Fibroblast of lung (primary cell): ENCODE data around the gene DYRK2. TPM values are rescaled to one million over a fixed set of nuclear protein-coding genes. Genes with fewer than 3 reads are reported as not detected.
A peak's percentile ranks its signal among the peaks of the same experiment; 100 is the strongest.

ENCODE experiments used
- DNase-seq, 2 donors: peaks; one replicate each; pipeline versions ENCODE4 v3.0.0 to v3.0.0-alpha.2; 2010; ENCODE audit warnings: low read depth in 2 of 2
- H2AFZ ChIP-seq: 2 replicates; pipeline ENCODE4 v1.5.1; 2012; ENCODE audit warnings: low read length, control low read depth, inconsistent platforms
- H3K27ac ChIP-seq: 2 replicates; pipeline ENCODE4 v1.5.1; 2011; ENCODE audit warnings: low read length, control low read depth; ENCODE audit not compliant: insufficient read depth
- H3K27me3 ChIP-seq: 2 replicates; pipeline ENCODE4 v1.5.1; 2011; ENCODE audit warnings: mild to moderate bottlenecking, low read length; ENCODE audit not compliant: control insufficient read depth, insufficient read depth
- H3K36me3 ChIP-seq: 2 replicates; pipeline ENCODE4 v1.5.1; 2011; ENCODE audit warnings: low read length; ENCODE audit not compliant: control insufficient read depth, insufficient read depth
- H3K4me1 ChIP-seq: 2 replicates; pipeline ENCODE4 v1.5.1; 2011; ENCODE audit warnings: low read length; ENCODE audit not compliant: control insufficient read depth, insufficient read depth; ENCODE audit errors: extremely low read depth
- H3K4me2 ChIP-seq: 2 replicates; pipeline ENCODE4 v1.5.1; 2011; ENCODE audit warnings: low read length, control low read depth; ENCODE audit not compliant: insufficient read depth; ENCODE audit errors: extremely low read depth
- H3K4me3 ChIP-seq, 4 experiments: fragments of 200-600 bp in 1 of 4; sonication (generic) in 1 of 4; replicated peaks in 1 of 4; 2 replicates each; pipeline ENCODE4 v1.5.1; 2011 to 2016; ENCODE audit warnings: low read length in 4 of 4, low read depth in 3 of 4, mild to moderate bottlenecking in 3 of 4, control low read depth in 2 of 4, inconsistent platforms in 1 of 4, mixed read lengths in 1 of 4; ENCODE audit not compliant: insufficient read depth in 1 of 4; ENCODE audit errors: control extremely low read depth in 1 of 4
- H3K79me2 ChIP-seq: 2 replicates; pipeline ENCODE4 v1.5.1; 2012; ENCODE audit warnings: mild to moderate bottlenecking, low read length, inconsistent platforms; ENCODE audit not compliant: control insufficient read depth, insufficient read depth
- H3K9ac ChIP-seq: 2 replicates; pipeline ENCODE4 v1.5.1; 2011; ENCODE audit warnings: mild to moderate bottlenecking, low read length, control low read depth; ENCODE audit not compliant: insufficient read depth
- H3K9me3 ChIP-seq: 2 replicates; pipeline ENCODE4 v1.5.1; 2012; ENCODE audit warnings: low read depth, low read length; ENCODE audit not compliant: control insufficient read depth, insufficient read depth
- H4K20me1 ChIP-seq: 2 replicates; pipeline ENCODE4 v1.5.1; 2011; ENCODE audit warnings: low read length; ENCODE audit not compliant: control insufficient read depth, insufficient read depth; ENCODE audit errors: extremely low read depth
- EZH2 ChIP-seq: IDR thresholded peaks from 2 replicates; pipeline ENCODE4 v1.5.1; 2012; ENCODE audit warnings: low read length, control low read depth, mild to moderate bottlenecking; ENCODE audit errors: missing control alignments
- polyA plus RNA-seq, 2 donors: library from polyadenylated mRNA; depleted of rRNA in 1 of 2; stranded (reverse) in 1 of 2; unstranded in 1 of 2; fragments of >200 nt; gene quantifications; 2 replicates each; pipeline ENCODE4 v1.2.1, GENCODE V29; 2011 to 2012; ENCODE audit warnings: missing spikeins in 1 of 2
- total RNA-seq: library from RNA; depleted of rRNA; stranded (reverse); fragments of >200 nt; gene quantifications from 2 replicates; pipeline ENCODE4 v1.2.1, GENCODE V29; 2014
- TF ChIP-seq, protein P1 (sequence below), 2 donors: IDR thresholded peaks in 1 of 2; conservative IDR thresholded peaks in 1 of 2; 1 replicate in 1 of 2; 2 replicates in 1 of 2; pipeline ENCODE4 v1.5.1; 2011 to 2012; ENCODE audit warnings: low read length in 2 of 2, control low read depth in 1 of 2, inconsistent platforms in 1 of 2, low read depth in 1 of 2, mild to moderate bottlenecking in 1 of 2

The DYRK2 gene
- total and polyA plus RNA-seq, 2 donors (not counting 1 experiment from before 2014, with no cell fraction given) = 18.7 to 22.5 TPM

DNA sequence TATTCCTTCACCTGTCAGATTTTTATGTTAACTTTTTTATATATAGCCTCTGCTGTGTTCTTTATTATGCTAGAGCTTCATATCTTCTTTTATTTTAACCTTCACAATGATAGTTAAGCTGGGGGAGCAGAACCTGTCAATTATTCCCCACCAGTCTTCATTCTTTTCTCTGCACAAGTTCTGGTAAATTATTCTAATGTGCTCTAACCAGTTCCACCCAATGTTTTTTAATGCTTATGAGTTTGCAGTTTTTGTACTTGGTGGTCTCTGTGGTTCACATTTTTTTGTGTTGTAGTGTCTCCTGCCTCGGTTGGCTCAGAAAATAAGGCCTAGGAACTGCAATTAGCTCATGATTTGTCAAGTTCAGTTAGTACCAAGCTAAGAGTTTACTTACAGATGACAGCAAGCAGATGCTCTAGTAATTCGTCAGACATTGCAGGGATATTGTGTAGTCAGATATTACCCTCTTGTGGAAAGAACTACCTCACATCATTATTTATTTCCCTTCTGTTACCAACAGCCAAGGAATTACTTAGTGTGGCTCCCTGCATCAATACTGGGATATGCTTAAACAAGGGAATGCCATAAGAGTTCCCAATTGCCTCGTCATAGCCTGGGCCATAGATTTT lies 14.5 kb downstream of the DYRK2 start:
- H3K9ac ChIP-seq = no peak overlapping the region
- H3K4me3 ChIP-seq = no peak overlapping the region
- peaks cover 28% of the 10 kb centered on the region for H3K79me2 ChIP-seq
- no peak overlapping the region for H2AFZ ChIP-seq
- peak overlapping the region; percentile 29 for H3K4me2 ChIP-seq
- no peaks in the 10 kb centered on the region for H3K9me3 ChIP-seq
- peak; percentile 88 to 98 for DNase-seq
- no peaks in the 10 kb centered on the region for H4K20me1 ChIP-seq
- no peaks in the 10 kb centered on the region for H3K36me3 ChIP-seq
- TF ChIP-seq EZH2 = no peak
- TF ChIP-seq, protein P1, sequence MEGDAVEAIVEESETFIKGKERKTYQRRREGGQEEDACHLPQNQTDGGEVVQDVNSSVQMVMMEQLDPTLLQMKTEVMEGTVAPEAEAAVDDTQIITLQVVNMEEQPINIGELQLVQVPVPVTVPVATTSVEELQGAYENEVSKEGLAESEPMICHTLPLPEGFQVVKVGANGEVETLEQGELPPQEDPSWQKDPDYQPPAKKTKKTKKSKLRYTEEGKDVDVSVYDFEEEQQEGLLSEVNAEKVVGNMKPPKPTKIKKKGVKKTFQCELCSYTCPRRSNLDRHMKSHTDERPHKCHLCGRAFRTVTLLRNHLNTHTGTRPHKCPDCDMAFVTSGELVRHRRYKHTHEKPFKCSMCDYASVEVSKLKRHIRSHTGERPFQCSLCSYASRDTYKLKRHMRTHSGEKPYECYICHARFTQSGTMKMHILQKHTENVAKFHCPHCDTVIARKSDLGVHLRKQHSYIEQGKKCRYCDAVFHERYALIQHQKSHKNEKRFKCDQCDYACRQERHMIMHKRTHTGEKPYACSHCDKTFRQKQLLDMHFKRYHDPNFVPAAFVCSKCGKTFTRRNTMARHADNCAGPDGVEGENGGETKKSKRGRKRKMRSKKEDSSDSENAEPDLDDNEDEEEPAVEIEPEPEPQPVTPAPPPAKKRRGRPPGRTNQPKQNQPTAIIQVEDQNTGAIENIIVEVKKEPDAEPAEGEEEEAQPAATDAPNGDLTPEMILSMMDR (conservative IDR thresholded peaks at IDR 0.05 in 1 of 2, IDR thresholded peaks at IDR 0.05 in 1 of 2; ENCODE audit: low read depth in 1 of 2, low read length in 2 of 2) = no peak
- H3K4me1 ChIP-seq = peaks cover 20% of the 10 kb centered on the region
- H3K27me3 ChIP-seq = no peaks in the 10 kb centered on the region
- H3K27ac ChIP-seq = no peak overlapping the region

DNA sequence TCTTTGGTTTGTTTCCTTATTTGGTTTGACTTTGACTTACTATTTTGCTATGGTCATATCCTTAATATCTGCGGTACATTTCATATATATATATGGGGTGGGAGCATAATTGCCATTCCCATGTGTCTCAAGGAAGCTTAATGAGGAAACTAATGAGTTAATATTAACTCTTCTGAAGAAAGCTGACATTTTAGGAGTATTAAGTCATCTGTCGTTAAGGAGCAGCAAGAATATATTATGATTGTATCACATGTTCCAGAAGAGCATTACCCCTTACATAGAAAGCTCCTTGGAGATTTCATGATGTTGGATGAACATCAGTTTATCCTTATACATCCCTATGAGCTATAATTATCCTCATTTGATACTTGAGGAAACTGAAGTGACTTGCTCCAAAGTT lies 15.6 kb downstream of the DYRK2 start:
- no peaks in the 10 kb centered on the region for H4K20me1 ChIP-seq
- no peak for DNase-seq
- no peaks in the 10 kb centered on the region for H3K27me3 ChIP-seq
- no peak overlapping the region for H3K27ac ChIP-seq
- H3K4me3 ChIP-seq = no peak overlapping the region
- H3K9me3 ChIP-seq = no peaks in the 10 kb centered on the region
- no peaks in the 10 kb centered on the region for H3K36me3 ChIP-seq
- H2AFZ ChIP-seq = no peak overlapping the region
- no peak overlapping the region for H3K4me2 ChIP-seq
- TF ChIP-seq, protein P1 (conservative IDR thresholded peaks at IDR 0.05 in 1 of 2, IDR thresholded peaks at IDR 0.05 in 1 of 2; ENCODE audit: low read depth in 1 of 2, low read length in 2 of 2) = no peak
- TF ChIP-seq EZH2 = no peak
- peaks cover 17% of the 10 kb centered on the region for H3K79me2 ChIP-seq
- H3K4me1 ChIP-seq = peaks cover 17% of the 10 kb centered on the region
- H3K9ac ChIP-seq = no peak overlapping the region

DNA sequence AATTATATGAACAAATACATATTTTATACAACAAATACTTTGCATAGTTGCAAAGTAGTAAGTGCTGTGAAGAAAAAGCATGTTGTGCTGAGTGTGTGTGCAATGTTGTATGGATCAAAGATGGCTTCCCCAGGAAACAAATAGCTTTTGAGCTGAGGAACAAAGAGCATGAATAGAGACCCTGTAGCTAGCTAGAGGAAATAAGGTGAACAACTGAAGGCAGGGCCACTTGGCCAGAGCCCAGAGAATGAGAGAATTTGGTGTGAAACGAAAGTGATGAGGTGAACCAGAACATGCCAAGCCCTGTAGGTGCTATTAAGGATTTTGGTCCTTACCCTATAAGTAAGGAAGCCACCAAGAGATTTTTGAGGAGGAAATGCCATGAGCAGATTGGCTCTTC lies 17.1 kb downstream of the DYRK2 start:
- Histone ChIP-seq H3K27me3 (no peaks in the 10 kb centered on the region), H3K36me3 (no peaks in the 10 kb centered on the region), H3K79me2 (peaks cover 11% of the 10 kb centered on the region), H3K4me1 (peaks cover 14% of the 10 kb centered on the region), H4K20me1 (no peaks in the 10 kb centered on the region), H2AFZ (no peak overlapping the region), H3K27ac (no peak overlapping the region), H3K9me3 (no peaks in the 10 kb centered on the region), H3K4me3 (no peak overlapping the region), H3K9ac (no peak overlapping the region), H3K4me2 (no peak overlapping the region)
- TF ChIP-seq, protein P1 (conservative IDR thresholded peaks at IDR 0.05 in 1 of 2, IDR thresholded peaks at IDR 0.05 in 1 of 2; ENCODE audit: low read depth in 1 of 2, low read length in 2 of 2) = no peak
- no peak for TF ChIP-seq EZH2
- no peak for DNase-seq
